GM12873 (cell line): Measurements from ENCODE around the gene PIK3C3.

Experiments used
- CTCF ChIP-seq: IDR thresholded peaks from 2 replicates; pipeline ENCODE4 v1.5.1; 2012; ENCODE audit warnings: low read depth, mild to moderate bottlenecking, moderate library complexity, low read length, control low read depth; ENCODE audit not compliant: insufficient read depth; ENCODE audit errors: missing control alignments

Gene PIK3C3

GRCh38 chr18:42074704-42075103 lies 119.7 kb downstream of the PIK3C3 start:
- no peak for TF ChIP-seq CTCF

- TF ChIP-seq CTCF, result no peak
Measured at GRCh38 chr18:42078711-42079110, 123.7 kb downstream of the PIK3C3 start.

DNA sequence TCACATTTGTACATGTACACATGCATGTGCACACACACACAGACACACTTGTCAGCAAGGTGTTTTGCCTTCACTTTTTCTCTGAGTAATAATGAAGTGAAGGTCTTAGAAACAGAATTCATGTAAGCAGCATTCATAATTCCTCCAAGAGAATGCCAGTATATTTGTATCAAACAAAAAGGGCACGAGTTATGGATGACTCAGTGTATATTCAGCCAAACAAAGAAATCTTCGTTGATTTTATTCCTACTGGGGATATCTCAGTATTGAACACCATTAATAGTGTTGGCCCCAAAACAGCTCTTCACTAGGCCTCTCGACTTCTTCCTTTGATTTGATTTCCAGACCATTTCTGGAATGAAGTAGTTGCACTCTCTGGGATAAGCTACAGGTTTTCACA lies 125.3 kb downstream of the PIK3C3 start:
- no peak for TF ChIP-seq CTCF

DNA sequence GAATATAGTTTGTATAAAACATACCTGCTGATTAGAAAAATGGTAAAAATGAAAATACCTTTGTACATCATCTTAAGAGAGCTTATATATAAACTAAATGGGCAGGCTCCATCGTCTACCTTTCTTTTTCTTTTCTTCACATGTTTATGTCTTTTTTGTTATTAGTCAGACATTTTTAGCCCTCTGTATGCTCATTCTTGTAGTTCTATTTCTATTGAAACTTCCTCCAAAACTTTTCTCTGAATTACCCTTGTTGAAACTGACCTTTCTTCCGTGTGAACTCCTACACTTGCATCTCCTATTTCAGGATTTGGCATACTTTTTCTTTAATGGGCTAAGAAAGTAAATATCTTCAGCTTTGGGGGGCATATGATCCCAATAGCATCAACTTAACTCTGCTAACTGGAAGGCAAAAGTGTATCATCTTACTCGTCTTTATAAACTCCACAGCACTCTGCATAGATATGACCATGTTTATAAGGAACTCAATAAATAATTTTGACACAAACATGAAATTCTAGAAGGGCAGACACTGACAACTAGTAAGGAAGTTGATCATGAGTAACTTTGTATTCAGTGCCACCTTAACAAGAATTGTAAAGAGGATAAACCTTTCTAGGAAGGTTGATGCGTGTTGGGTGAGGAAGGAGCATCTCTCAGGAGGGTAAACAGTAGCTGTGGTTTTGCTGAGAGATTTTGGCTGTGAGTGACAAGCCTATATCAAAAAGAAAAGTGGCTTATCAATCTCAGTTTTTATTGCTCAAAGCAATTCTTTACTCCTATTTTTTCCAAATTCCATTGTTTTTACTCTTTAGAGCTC lies 127.6 kb downstream of the PIK3C3 start:
- no peak for TF ChIP-seq CTCF

GRCh38 chr18:42086288-42086687 lies 131.3 kb downstream of the PIK3C3 start:
- TF ChIP-seq CTCF, result no peak

- no peak for TF ChIP-seq CTCF
Measured at GRCh38 chr18:42087235-42087634, 132.2 kb downstream of the PIK3C3 start.

DNA sequence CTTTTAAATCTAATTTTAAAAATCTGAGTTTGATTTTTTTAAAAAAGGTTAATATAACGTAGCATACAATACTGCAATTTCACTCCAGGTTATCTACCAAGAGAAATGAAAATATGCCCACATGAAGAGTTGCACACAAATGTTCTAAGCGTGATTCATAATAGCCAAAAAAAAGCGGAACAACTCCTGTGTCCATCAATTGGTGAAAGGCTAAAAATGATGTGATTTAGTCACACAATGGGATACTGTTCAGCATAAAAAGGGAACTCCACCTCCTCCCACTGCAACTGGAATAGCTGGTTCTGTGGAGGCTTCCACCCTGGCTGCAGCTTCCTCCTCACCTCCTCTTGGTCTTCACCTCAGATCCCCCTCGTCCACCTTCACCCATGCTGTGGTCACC lies 132.8 kb downstream of the PIK3C3 start:
- TF ChIP-seq CTCF, result no peak

GRCh38 chr18:42092848-42093247 lies 137.8 kb downstream of the PIK3C3 start:
- no peak for TF ChIP-seq CTCF
